Cardiac muscle cell (in vitro differentiated cells and primary cell): ENCODE measurements around the gene NAT8L. TPM values are rescaled to one million over a fixed set of nuclear protein-coding genes. Genes with fewer than 3 reads are reported as not detected.
A peak's percentile ranks its signal among the peaks of the same experiment; 100 is the strongest.

Experiments
- DNase-seq, 2 donors: peaks; one replicate each; pipeline versions ENCODE4 v3.0.0 to v3.0.0-alpha.2; 2010 to 2017; ENCODE audit warnings: low read depth in 1 of 2, low spot score in 1 of 2
- H3K27ac ChIP-seq: fragments of 200-600 bp; sonication (generic); 2 replicates; pipeline ENCODE4 v1.5.1; 2016
- H3K27me3 ChIP-seq: fragments of 200-600 bp; sonication (generic); 2 replicates; pipeline ENCODE4 v1.6.0; 2016; ENCODE audit warnings: control low read depth
- H3K36me3 ChIP-seq: fragments of 200-600 bp; sonication (generic); 2 replicates; pipeline ENCODE4 v1.5.1; 2016; ENCODE audit warnings: control low read depth
- H3K4me1 ChIP-seq: fragments of 200-600 bp; sonication (generic); 2 replicates; pipeline ENCODE4 v1.8.1; 2017; ENCODE audit warnings: low read depth, mild to moderate bottlenecking, mixed run types
- H3K4me3 ChIP-seq: fragments of 200-600 bp; sonication (generic); 2 replicates; pipeline ENCODE4 v1.5.1; 2016; ENCODE audit warnings: mild to moderate bottlenecking
- H3K9me3 ChIP-seq: fragments of 200-600 bp; sonication (generic); 2 replicates; pipeline ENCODE4 v1.5.1; 2017; ENCODE audit warnings: low read depth, mild to moderate bottlenecking, control low read depth
- polyA plus RNA-seq: library from polyadenylated mRNA; unstranded; fragments of >200 nt; fragmentation: Nextera tagmentation; extraction: Ambion mirVana; gene quantifications from 2 replicates; pipeline ENCODE4 v1.2.1, GENCODE V29; 2016
- total RNA-seq: library from RNA; depleted of rRNA; stranded (reverse); fragments of >200 nt; gene quantifications from 2 replicates; pipeline ENCODE4 v1.2.3, GENCODE V29; 2016
- TF ChIP-seq, protein P1 (sequence below): IDR thresholded peaks from 2 replicates; pipeline ENCODE4 v1.5.1; 2012; ENCODE audit warnings: low read depth, mild to moderate bottlenecking, low read length

Gene NAT8L
- total and polyA plus RNA-seq, 2 experiments from 2014 or later, result 5.5 to 20.9 TPM

DNA sequence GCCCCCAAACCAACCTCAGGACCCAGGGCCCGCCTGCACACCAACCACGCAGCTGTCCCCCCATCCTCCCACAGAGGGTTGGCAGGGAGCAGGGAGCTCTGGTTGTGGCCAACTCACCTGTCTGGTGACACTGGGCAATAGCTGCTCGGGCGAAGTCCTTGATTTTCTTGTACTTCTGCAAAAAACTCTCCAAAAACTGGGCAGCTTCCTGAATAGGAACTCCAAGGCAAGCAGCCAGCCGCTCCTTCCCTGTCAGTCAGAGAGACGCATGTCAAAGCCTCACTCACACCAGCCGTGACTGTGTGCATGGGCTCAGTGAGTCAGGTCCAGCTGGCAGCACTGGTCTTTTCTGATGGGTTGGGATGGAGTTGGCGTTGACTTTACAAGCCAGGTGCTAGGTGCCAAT lies 26.4 kb downstream of the NAT8L start:
- Histone ChIP-seq H3K4me3 (no peak overlapping the region), H3K27ac (no peak overlapping the region), H3K27me3 (no peaks in the 10 kb centered on the region), H3K36me3 (no peaks in the 10 kb centered on the region), H3K9me3 (no peaks in the 10 kb centered on the region), H3K4me1 (peaks cover 23% of the 10 kb centered on the region)
- TF ChIP-seq, protein P1, sequence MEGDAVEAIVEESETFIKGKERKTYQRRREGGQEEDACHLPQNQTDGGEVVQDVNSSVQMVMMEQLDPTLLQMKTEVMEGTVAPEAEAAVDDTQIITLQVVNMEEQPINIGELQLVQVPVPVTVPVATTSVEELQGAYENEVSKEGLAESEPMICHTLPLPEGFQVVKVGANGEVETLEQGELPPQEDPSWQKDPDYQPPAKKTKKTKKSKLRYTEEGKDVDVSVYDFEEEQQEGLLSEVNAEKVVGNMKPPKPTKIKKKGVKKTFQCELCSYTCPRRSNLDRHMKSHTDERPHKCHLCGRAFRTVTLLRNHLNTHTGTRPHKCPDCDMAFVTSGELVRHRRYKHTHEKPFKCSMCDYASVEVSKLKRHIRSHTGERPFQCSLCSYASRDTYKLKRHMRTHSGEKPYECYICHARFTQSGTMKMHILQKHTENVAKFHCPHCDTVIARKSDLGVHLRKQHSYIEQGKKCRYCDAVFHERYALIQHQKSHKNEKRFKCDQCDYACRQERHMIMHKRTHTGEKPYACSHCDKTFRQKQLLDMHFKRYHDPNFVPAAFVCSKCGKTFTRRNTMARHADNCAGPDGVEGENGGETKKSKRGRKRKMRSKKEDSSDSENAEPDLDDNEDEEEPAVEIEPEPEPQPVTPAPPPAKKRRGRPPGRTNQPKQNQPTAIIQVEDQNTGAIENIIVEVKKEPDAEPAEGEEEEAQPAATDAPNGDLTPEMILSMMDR, result no peak
- no peak for DNase-seq

DNA sequence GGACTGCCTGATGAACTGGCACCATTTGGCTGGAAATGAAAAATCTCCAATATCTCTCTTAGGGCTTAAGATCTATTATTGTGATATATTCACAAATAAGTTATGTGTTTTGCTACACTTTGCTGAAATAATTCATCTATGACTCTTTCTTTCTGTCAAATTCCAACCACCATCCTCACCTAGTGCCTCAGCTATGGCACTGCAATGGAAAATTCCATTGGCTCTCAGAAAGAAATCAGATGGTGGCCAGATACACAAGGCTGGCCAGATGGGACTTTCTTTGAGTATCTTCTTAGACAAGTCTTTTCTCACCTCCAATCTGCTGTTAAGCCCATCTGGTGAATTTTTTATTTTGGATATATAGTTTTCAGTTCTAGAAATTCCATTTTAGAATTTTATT lies 28.0 kb downstream of the NAT8L start:
- peaks cover 31% of the 10 kb centered on the region for H3K4me1 ChIP-seq
- H3K27ac ChIP-seq, result no peak overlapping the region
- H3K4me3 ChIP-seq, result no peak overlapping the region
- TF ChIP-seq, protein P1, result no peak
- H3K27me3 ChIP-seq, result no peaks in the 10 kb centered on the region
- no peaks in the 10 kb centered on the region for H3K9me3 ChIP-seq
- no peaks in the 10 kb centered on the region for H3K36me3 ChIP-seq
- DNase-seq, result no peak

DNA sequence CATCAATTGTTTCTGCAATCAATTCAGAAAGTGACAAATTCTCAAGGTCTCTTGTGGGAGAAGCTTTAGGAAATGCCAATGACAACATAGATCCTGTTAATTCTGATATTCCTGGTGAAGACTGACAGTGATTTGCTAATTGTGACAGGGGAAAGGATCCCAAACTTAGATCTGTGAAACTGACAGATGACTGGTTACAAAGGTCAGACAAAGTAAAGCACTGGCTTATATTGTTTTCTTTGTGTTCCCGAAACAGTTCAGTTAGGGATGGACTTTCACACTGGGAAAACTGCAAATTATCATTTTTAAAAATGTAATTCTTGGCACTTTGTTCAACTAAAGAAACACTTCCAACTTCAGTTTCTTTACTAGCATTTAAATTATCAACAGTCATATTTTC lies 30.1 kb downstream of the NAT8L start:
- Histone ChIP-seq H3K4me1 (peaks cover 31% of the 10 kb centered on the region), H3K27ac (no peak overlapping the region), H3K4me3 (no peak overlapping the region), H3K9me3 (no peaks in the 10 kb centered on the region), H3K36me3 (no peaks in the 10 kb centered on the region), H3K27me3 (no peaks in the 10 kb centered on the region)
- no peak for DNase-seq
- TF ChIP-seq, protein P1, result no peak

DNA sequence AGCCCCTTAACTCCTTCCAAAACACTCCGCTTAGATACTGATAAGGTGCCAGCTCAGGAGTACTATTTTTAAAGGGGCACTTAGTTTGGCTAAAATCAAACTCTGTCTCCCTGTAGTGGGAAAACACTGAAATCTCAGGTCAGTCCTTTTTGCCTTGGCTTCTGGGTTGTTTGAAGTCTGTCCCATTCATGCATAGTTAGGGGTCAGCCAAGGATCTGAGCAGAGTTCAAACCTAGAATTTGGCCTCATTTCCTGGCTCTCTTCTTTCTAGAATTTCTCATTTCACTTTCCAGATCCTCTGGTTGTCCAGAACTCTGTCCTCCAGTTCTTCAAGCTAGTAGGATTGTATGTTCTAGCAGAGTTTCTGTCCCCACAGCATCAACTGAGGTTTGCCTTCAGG lies 31.5 kb downstream of the NAT8L start:
- peak in 1 of 2 donors; percentile 33 for DNase-seq
- TF ChIP-seq, protein P1, result no peak
- no peaks in the 10 kb centered on the region for H3K36me3 ChIP-seq
- H3K4me1 ChIP-seq, result peaks cover 31% of the 10 kb centered on the region
- no peak overlapping the region for H3K4me3 ChIP-seq
- no peaks in the 10 kb centered on the region for H3K27me3 ChIP-seq
- H3K9me3 ChIP-seq, result no peaks in the 10 kb centered on the region
- H3K27ac ChIP-seq, result no peak overlapping the region

DNA sequence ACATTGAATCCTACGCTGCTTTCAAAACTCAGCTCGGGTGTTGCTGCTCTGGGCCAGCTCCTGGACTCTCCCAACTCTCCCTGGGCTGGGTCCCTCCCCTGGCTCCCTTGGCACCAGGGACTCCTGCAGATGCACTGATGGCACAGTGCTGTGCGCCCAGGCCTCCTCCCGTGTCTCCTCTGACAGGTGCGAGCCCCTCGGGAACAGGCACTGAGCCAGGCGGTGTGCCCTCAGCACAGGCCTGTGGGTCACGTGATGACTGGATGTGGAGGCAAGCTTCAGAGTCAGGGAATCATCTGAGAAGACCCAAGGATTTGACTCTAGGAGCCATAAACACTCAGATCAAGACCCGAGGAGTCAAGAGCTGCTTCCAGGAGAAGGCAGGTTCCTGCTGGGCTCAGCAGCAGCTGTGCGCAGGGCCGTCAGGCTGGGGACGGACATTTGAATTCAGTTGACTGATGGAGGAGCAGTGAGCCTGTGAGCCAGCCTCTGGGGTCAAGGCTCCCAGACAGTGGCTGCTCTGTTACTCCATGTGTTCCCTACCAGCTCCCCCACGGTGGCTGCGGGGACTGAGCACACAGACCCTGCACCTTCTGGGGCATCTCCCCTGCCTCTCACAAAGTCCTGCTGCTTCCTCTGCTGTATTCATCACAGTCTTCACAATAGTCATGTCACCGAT lies 33.0 kb downstream of the NAT8L start:
- no peak for DNase-seq
- Histone ChIP-seq H3K4me3 (no peak overlapping the region), H3K4me1 (peaks cover 31% of the 10 kb centered on the region), H3K9me3 (no peaks in the 10 kb centered on the region), H3K36me3 (no peaks in the 10 kb centered on the region), H3K27ac (no peak overlapping the region), H3K27me3 (no peaks in the 10 kb centered on the region)
- TF ChIP-seq, protein P1, result no peak
